KOPT-K1 (cell line): ENCODE results near the gene C8B.

Experiments used
- H3K27ac ChIP-seq: fragments of 200-600 bp; sonication (generic); 2 replicates; pipeline ENCODE4 v1.5.1; 2016; ENCODE audit warnings: antibody characterized with exemption, mild to moderate bottlenecking, low read depth, low read length; ENCODE audit not compliant: poor library complexity, severe bottlenecking
- H3K36me3 ChIP-seq: fragments of 200-600 bp; sonication (generic); 2 replicates; pipeline ENCODE4 v1.5.1; 2017; ENCODE audit warnings: antibody characterized with exemption, mild to moderate bottlenecking, low read length, moderate library complexity; ENCODE audit not compliant: insufficient read depth
- H3K9me3 ChIP-seq: fragments of 200-600 bp; sonication (generic); 2 replicates; pipeline ENCODE4 v1.5.1; 2017; ENCODE audit warnings: antibody characterized with exemption, low read length, mild to moderate bottlenecking; ENCODE audit not compliant: insufficient read depth, poor library complexity, severe bottlenecking

C8B gene

DNA sequence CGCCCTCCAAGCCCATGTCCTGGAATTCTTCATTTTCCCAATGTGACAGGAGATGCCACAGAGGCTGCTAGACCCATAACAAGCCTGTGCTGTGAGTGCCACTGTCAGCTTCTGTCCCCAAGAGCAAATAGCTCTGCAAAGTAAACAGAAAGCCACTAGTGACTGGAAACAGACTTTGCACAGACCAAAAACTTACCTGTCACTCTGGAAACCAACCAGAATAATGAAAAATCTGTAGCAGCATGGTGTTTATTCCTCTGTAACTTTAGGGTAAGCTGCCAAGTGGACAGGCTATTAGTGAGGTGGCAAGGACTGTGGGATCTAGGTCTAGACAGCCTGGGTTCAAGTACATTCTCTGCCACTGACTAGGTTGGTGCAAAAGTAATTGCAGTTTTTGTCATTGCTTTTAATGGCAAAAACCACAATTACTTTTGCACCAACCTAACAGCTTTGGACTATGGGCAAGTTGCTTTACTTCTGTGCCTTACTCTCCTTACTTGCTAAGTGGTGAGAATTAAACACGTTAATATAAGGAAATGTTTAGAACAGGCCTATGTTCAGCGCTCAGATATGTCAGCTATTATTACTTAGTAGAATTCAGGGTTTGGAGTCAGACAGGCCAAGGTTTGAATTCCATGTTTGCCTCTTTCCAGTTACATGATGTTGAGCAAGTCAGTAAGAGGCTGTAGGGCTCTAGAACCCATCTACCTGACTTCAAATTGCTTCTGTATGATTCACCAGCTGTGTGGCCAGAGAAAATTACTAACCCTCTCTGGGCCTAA lies at the start of gene C8B:
TSS of gene C8B (minus strand) at position 100 of the 782 bp plus-strand sequence. CDS start at position 33, 67 bp downstream.
- H3K9me3 ChIP-seq, result no peaks in the 10 kb centered on the region
- no peak within 1 kb of the TSS for H3K27ac ChIP-seq
- H3K36me3 ChIP-seq, result no peaks in the 10 kb centered on the region

DNA sequence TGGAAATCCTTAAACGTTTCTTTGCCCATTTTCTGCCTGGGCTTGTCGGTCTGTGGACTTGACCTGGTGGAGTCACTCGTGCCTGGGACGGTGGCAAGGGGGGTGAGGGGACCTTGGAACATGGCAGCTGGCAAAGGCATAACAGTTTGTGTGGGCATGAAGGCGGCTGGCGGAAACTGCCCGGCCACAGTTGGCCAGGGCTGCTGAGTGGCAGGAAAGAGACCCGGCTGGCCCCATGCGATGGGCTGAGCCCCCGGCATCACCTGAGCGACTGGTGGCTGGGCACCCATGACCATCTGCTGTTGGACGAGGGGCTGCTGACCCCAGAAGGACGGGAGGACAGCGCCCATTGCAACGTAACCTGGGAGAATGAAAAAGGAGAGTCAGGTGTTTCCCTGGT lies 49.3 kb upstream of the C8B start:
- no peaks in the 10 kb centered on the region for H3K9me3 ChIP-seq
- H3K36me3 ChIP-seq, result no peaks in the 10 kb centered on the region
- H3K27ac ChIP-seq, result no peak overlapping the region

GRCh38 chr1:57013522-57013921 lies 47.7 kb upstream of the C8B start:
- Histone ChIP-seq H3K27ac (no peak overlapping the region), H3K36me3 (no peaks in the 10 kb centered on the region), H3K9me3 (no peaks in the 10 kb centered on the region)

- Histone ChIP-seq H3K9me3 (no peaks in the 10 kb centered on the region), H3K36me3 (no peaks in the 10 kb centered on the region), H3K27ac (no peak overlapping the region)
Observed at GRCh38 chr1:57012315-57012714, 46.5 kb upstream of the C8B start.

- no peak overlapping the region for H3K27ac ChIP-seq
- no peaks in the 10 kb centered on the region for H3K36me3 ChIP-seq
- no peaks in the 10 kb centered on the region for H3K9me3 ChIP-seq
Observed at GRCh38 chr1:57010511-57010910, 44.7 kb upstream of the C8B start.

GRCh38 chr1:57007948-57008347 lies 42.1 kb upstream of the C8B start:
- Histone ChIP-seq H3K9me3 (no peaks in the 10 kb centered on the region), H3K36me3 (no peaks in the 10 kb centered on the region), H3K27ac (no peak overlapping the region)

DNA sequence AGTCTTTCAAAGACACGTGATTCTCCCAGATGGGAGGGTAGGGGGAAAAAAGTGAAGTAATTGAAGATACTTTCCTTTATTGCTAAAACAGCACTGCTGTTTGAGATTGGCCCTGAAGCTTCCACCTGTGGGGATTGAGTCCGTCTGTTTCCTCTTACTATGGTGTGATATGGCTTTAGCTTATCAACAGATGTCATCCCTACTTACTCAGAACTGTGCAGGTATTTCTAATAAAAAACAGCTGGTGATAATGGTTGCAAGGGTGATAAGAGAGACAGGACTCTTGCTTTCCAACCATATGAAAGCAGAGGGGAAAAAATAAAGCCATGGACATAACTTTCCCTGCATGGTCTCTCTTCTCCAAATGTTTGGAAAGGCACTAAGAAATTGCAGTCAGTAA lies 41.7 kb upstream of the C8B start:
- H3K27ac ChIP-seq, result no peak overlapping the region
- H3K36me3 ChIP-seq, result no peaks in the 10 kb centered on the region
- no peaks in the 10 kb centered on the region for H3K9me3 ChIP-seq

- Histone ChIP-seq H3K9me3 (no peaks in the 10 kb centered on the region), H3K27ac (no peak overlapping the region)
Observed at GRCh38 chr1:57003398-57004139, 37.8 kb upstream of the C8B start.

GRCh38 chr1:56995414-56996100 lies 29.7 kb upstream of the C8B start:
- Histone ChIP-seq H3K27ac (no peak overlapping the region), H3K36me3 (no peaks in the 10 kb centered on the region), H3K9me3 (no peaks in the 10 kb centered on the region)

More at GRCh38 chr1:57003398-57004139, 37.8 kb upstream of the C8B start:
- no peaks in the 10 kb centered on the region for H3K36me3 ChIP-seq

DNA sequence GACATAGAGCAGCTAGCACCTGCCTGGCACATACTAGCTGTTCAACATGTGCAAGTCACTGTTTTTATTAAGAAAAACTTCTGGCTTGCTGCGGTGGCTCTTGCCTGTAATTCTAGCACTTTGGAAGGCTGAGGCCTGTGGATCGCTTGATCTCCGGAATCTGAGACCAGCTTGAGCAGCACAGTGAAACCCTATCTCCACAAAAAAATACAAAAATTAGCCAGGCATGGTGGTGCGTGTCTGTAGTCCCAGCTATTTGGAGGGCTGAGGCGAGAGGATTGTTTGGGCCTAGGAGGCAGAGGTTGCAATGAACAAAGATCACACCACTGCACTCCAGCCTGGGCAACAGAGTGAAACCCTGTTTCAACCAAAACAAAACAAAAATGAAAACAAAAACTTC lies 27.7 kb upstream of the C8B start:
- Histone ChIP-seq H3K9me3 (no peaks in the 10 kb centered on the region), H3K27ac (no peak overlapping the region)

DNA sequence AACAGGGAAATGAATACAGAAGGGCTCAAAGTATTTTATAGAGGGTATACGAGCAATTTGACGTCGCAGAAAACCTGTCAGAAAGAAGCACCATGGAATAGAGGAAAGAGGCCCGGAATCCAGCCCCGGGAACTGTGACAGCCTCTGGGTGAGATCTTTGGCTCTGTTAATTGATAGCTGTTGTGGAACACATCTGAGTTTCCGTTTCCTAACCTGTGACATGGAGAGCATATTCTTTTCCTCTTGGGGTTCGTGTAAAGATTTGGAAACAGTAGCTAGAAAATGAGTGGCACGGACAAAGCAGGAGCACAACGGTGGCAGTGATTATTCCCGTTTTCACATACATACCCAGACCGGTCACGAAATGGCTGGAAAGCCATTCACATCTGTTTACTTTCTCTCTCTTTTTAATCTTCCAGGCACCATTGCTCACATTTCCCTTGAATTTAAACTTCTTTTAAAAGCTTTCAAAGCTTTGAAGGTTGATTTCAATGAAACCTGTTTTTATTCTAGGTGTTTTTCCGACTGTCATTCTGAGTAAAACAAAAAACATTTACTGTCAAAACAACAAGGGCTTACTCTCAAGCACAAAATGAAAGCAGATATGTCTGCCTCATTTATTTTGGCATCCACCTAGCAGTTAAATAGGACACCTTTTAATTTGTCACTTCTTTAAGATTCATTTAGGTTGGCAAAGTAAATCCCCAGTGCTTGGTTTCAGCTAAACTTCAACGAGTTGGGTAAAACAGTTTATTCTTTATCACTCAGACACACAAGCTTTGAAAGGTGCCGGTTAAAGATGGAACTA lies 26.7 kb upstream of the C8B start:
- Histone ChIP-seq H3K36me3 (no peaks in the 10 kb centered on the region), H3K9me3 (no peaks in the 10 kb centered on the region), H3K27ac (no peak overlapping the region)

More for the DNA sequence above, 27.7 kb upstream of the C8B start:
- H3K36me3 ChIP-seq, result no peaks in the 10 kb centered on the region

DNA sequence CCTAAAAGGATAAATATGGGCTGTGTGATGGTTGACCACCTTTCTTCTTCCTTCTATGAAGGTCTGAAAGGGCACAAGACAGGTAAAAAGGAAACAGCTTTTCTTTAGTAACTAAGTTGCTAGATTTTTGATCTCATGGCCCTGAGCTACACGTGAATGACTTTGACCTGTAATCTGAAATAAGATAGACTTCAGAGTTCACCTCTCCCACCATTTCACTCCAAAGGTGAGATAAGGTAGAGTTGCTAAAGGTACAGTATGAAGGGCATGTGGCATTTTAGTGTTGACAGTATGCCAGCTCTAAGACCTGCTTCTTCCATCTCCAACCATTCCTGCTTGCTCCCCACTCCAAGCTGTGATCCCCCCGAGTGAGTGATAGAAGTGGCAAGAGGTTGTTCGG lies 25.8 kb upstream of the C8B start:
- H3K27ac ChIP-seq, result no peak overlapping the region
- no peaks in the 10 kb centered on the region for H3K9me3 ChIP-seq
- H3K36me3 ChIP-seq, result no peaks in the 10 kb centered on the region

- Histone ChIP-seq H3K9me3 (no peaks in the 10 kb centered on the region), H3K36me3 (no peaks in the 10 kb centered on the region), H3K27ac (no peak overlapping the region)
Observed at GRCh38 chr1:56986397-56986796, 20.6 kb upstream of the C8B start.

DNA sequence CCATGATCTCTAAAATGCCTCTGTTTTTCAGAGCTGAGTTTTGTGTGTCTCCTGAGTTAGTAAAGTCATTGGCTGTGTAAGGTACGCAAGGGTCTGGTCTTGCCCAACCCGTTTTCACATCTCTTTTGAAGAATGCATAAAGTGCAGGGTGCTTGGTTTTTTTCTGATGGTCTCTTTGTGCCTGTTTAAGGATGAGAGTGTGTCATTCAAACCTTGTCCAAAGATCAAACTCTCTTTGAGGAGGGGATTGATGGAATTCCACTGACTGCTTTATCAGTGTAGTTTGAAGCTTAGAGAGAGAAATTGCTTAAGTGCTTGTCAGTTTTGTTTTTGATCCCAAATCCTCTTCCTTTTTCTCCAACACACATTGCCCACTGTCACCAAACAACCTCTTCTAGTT lies 20.0 kb upstream of the C8B start:
- H3K9me3 ChIP-seq, result no peaks in the 10 kb centered on the region
- no peak overlapping the region for H3K27ac ChIP-seq
- no peaks in the 10 kb centered on the region for H3K36me3 ChIP-seq

DNA sequence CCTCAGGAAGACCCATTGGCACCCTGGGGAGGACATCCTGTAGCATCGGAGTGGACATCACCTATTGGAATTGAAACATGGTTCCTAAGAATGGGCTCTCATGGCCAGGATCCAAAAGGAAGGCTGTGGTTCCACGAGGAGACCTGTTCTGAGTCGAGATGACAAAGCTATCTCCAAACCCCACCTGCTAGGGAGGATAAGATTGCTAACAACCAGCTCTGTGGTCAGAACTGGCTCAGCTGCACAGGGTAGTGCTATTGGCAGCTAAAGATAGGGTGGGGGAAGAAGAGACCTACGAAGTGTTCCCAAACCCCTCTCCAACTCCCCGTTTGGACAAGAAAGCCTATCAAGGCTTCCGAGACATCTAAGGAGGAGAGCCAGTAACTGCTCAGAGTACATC lies 17.7 kb upstream of the C8B start:
- H3K36me3 ChIP-seq, result no peaks in the 10 kb centered on the region
- H3K27ac ChIP-seq, result no peak overlapping the region
- H3K9me3 ChIP-seq, result peaks cover 6% of the 10 kb centered on the region
